ENCODE measurements around the gene P4HTM. TPM values are rescaled to one million over a fixed set of nuclear protein-coding genes. Genes with fewer than 3 reads are reported as not detected.

P4HTM gene
- total and polyA plus RNA-seq, 2 of the 8 experiments (the other 6 are each of a cell fraction or from before 2014, with no cell fraction given) = 19.1 to 25.4 TPM

- peak; percentile 59; the same call in 1 of the 2 replicates for TF ChIP-seq PHF8 (conservative IDR thresholded peaks at IDR 0.05; ENCODE audit: low read depth, low read length)
- TF ChIP-seq HDAC2 (IDR thresholded peaks at IDR 0.05; ENCODE audit: borderline replicate concordance in 1 of 2, low read depth in 2 of 2, low read length in 2 of 2) = peak; percentile 20 to 93; a peak in 1 of 4 replicates
- peak; percentile 95 for TF ChIP-seq CREB1 (IDR thresholded peaks at IDR 0.05)
- no peak for TF ChIP-seq CEBPB (IDR thresholded peaks at IDR 0.05; ENCODE audit: low read depth, low read length)
- no peak for TF ChIP-seq RFX5 (IDR thresholded peaks at IDR 0.05; ENCODE audit: borderline replicate concordance, low read depth, low read length)
- no peak for TF ChIP-seq BCL11A (IDR thresholded peaks at IDR 0.05; ENCODE audit: low read depth in 2 of 2, low read length in 2 of 2)
- TF ChIP-seq E2F6 (IDR thresholded peaks at IDR 0.05) = 0 out of 2 replicates have a peak, but pooled peaks have one; percentile 11
- no peak for TF ChIP-seq SP1 (IDR thresholded peaks at IDR 0.05; ENCODE audit: low read depth, low read length)
- no peak for TF ChIP-seq YY1 (IDR thresholded peaks at IDR 0.05; ENCODE audit: low read depth, low read length)
- no peak for TF ChIP-seq RNF2 (IDR thresholded peaks at IDR 0.05; ENCODE audit: borderline replicate concordance, low read depth, low read length, missing control alignments, poor library complexity, severe bottlenecking)
- TF ChIP-seq ASH2L (IDR thresholded peaks at IDR 0.05; ENCODE audit: low read length) = peak; percentile 42
- TF ChIP-seq ATF2 (IDR thresholded peaks at IDR 0.05; ENCODE audit: low read length) = peak; percentile 65; the same call in 1 of the 2 replicates
- no peak for TF ChIP-seq CTBP2 (IDR thresholded peaks at IDR 0.05; ENCODE audit: borderline replicate concordance, insufficient read depth, insufficient read length, low read length)
- TF ChIP-seq ZNF274 (IDR thresholded peaks at IDR 0.05; ENCODE audit: borderline replicate concordance, extremely low read depth, low read length) = no peak
- no peak for TF ChIP-seq CHD2 (IDR thresholded peaks at IDR 0.05; ENCODE audit: low read length)
- no peak for TF ChIP-seq TBP (IDR thresholded peaks at IDR 0.05; ENCODE audit: low read depth, low read length)
- TF ChIP-seq GABPA (IDR thresholded peaks at IDR 0.05; ENCODE audit: borderline replicate concordance, insufficient read depth, low read length) = 0 out of 2 replicates have a peak, but pooled peaks have one; percentile 79
Measured at GRCh38 chr3:49017971-49018706, 28.1 kb downstream of the P4HTM start, which contains the start of gene DALRD3 (continued).

Measured in H1 (cell line).